ENCODE measurements around the gene NGB. TPM values are rescaled to one million over a fixed set of nuclear protein-coding genes. Genes with fewer than 3 reads are reported as not detected.
A peak's percentile ranks its signal among the peaks of the same experiment; 100 is the strongest.

NGB gene
- total RNA-seq, 1 donor from 2014 or later = not detected

DNA sequence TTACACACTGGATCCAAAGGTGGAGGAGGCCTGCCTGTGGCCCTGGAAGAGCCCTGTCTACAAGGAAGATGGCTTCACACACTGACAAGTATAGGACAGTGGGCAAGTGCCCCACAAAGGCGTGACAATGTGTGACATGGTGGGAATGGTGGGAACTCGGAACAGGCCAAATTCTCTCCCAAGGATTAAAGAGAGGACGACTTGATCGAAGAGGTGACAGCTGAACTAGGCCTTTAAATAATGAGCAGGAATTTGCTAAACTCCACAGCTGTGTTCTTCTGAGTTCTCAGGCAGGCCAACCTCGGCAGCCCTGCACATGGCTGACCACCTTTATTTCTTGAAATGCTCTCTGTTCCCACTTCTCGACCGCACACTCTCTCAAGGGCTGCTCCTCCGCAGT, 25.9 kb upstream of the NGB start:
- TF ChIP-seq, protein P1, sequence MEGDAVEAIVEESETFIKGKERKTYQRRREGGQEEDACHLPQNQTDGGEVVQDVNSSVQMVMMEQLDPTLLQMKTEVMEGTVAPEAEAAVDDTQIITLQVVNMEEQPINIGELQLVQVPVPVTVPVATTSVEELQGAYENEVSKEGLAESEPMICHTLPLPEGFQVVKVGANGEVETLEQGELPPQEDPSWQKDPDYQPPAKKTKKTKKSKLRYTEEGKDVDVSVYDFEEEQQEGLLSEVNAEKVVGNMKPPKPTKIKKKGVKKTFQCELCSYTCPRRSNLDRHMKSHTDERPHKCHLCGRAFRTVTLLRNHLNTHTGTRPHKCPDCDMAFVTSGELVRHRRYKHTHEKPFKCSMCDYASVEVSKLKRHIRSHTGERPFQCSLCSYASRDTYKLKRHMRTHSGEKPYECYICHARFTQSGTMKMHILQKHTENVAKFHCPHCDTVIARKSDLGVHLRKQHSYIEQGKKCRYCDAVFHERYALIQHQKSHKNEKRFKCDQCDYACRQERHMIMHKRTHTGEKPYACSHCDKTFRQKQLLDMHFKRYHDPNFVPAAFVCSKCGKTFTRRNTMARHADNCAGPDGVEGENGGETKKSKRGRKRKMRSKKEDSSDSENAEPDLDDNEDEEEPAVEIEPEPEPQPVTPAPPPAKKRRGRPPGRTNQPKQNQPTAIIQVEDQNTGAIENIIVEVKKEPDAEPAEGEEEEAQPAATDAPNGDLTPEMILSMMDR (conservative IDR thresholded peaks at IDR 0.05) = no peak
- no peak overlapping the region for H3K27ac Mint-ChIP-seq
- peaks cover 14% of the 10 kb centered on the region for H3K36me3 Mint-ChIP-seq
- no peak for DNase-seq (ENCODE audit: extremely low spot score, unreplicated experiment)
- no peaks in the 10 kb centered on the region for H3K4me1 Mint-ChIP-seq (ENCODE audit: unreplicated experiment)
- H3K27me3 Mint-ChIP-seq = no peaks in the 10 kb centered on the region
- H3K4me3 Mint-ChIP-seq = no peak overlapping the region
- no peaks in the 10 kb centered on the region for H3K9me3 Mint-ChIP-seq

DNA sequence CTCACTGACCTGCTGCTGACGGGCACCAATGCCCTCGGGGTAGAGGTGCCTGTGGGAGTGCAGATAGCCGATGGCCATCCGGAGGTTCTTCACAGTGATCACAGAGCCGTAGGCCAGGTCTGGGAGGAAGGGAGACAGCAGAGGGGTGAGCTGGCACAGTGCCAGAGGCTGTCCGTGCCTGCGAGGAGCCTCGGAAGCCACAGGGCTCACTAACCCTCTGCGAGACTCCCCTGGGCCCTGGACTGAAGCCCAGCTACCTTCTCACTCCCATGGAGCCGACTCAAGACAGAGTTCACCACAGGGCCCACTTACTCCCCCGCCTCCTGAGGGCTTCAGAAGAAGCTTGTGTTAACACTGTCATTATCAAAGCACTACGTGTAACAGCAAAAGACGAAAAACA, 25.1 kb upstream of the NGB start:
- Mint-ChIP-seq H3K36me3 (peaks cover 14% of the 10 kb centered on the region), H3K27me3 (no peaks in the 10 kb centered on the region), H3K9me3 (no peaks in the 10 kb centered on the region), H3K4me3 (no peak overlapping the region), H3K4me1 (ENCODE audit: unreplicated experiment) (no peaks in the 10 kb centered on the region), H3K27ac (no peak overlapping the region)
- TF ChIP-seq, protein P1 (conservative IDR thresholded peaks at IDR 0.05) = no peak
- no peak for DNase-seq (ENCODE audit: extremely low spot score, unreplicated experiment)

DNA sequence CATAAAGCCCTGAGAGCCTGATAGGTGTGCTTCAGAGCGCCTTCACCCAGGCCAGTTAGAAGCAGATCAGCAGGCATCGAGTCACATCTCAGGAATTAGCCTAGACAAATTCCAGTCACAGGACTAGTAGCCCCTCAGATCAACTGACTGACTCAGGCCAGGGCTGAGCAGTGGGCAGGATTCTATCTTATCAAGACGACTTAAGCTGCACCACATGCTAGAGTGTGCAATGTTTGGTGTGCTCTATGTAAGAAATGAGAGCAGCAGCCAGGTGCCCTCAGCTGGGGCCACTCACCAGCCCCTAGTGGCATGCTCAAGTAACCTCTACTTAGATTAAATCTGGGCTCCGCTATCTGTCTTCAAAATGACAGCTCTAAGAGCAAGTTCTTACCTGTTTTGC, 19.7 kb upstream of the NGB start:
- TF ChIP-seq, protein P1 (conservative IDR thresholded peaks at IDR 0.05) = peak; percentile 40
- no peak overlapping the region for H3K27ac Mint-ChIP-seq

DNA sequence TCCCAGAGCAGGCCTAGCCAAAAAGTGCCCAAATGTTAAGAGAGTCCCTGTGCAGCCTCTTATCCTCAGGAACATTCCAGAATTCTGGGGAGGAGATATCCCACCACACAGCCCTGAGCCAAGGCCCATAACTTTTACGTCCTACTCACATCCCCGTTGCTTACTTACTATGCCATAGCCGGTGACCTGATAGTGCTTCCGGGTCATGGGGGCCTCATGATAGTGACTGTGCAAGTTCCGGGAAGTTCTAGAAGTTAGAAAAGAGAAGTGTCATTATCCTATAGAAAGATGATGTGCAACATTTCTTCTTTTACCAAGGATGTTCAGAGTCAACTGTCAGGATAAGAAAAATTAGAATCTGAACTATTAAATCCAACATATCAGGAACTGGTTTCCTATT, 15.6 kb upstream of the NGB start:
- TF ChIP-seq, protein P1 (conservative IDR thresholded peaks at IDR 0.05) = no peak
- no peaks in the 10 kb centered on the region for H3K27me3 Mint-ChIP-seq
- peaks cover 21% of the 10 kb centered on the region for H3K36me3 Mint-ChIP-seq
- peaks cover 6% of the 10 kb centered on the region for H3K4me1 Mint-ChIP-seq (ENCODE audit: unreplicated experiment)
- H3K27ac Mint-ChIP-seq = no peak overlapping the region
- no peak overlapping the region for H3K4me3 Mint-ChIP-seq
- DNase-seq (ENCODE audit: extremely low spot score, unreplicated experiment) = no peak
- no peaks in the 10 kb centered on the region for H3K9me3 Mint-ChIP-seq

More for the DNA sequence above, 19.7 kb upstream of the NGB start:
- no peaks in the 10 kb centered on the region for H3K4me1 Mint-ChIP-seq (ENCODE audit: unreplicated experiment)
- no peak for DNase-seq (ENCODE audit: extremely low spot score, unreplicated experiment)
- no peaks in the 10 kb centered on the region for H3K9me3 Mint-ChIP-seq
- no peaks in the 10 kb centered on the region for H3K27me3 Mint-ChIP-seq
- H3K4me3 Mint-ChIP-seq = no peak overlapping the region
- H3K36me3 Mint-ChIP-seq = peaks cover 26% of the 10 kb centered on the region

DNA sequence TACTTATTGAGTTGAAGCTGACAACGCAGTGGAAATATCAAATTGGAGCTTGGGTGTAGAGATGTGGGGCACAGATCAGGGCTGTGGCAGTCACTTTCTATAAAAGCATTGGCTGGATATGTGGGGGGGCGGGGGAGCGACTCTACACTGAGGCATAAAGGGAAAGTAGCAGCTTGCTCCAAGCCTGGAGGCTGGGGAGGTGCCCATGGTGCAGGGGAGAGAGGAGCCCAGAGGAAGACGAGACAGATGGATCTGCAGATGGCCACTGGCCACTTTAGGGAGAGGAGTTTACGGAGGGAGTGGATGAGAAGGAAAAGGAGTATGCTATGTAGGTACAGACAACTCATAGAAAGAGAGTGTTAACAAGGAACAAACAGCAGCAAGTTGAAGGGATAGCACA, 13.5 kb upstream of the NGB start:
- Mint-ChIP-seq H3K36me3 (peaks cover 21% of the 10 kb centered on the region), H3K27me3 (no peaks in the 10 kb centered on the region), H3K27ac (no peak overlapping the region), H3K4me1 (ENCODE audit: unreplicated experiment) (peaks cover 6% of the 10 kb centered on the region), H3K9me3 (no peaks in the 10 kb centered on the region), H3K4me3 (no peak overlapping the region)
- DNase-seq (ENCODE audit: extremely low spot score, unreplicated experiment) = no peak
- TF ChIP-seq, protein P1 (conservative IDR thresholded peaks at IDR 0.05) = no peak

DNA sequence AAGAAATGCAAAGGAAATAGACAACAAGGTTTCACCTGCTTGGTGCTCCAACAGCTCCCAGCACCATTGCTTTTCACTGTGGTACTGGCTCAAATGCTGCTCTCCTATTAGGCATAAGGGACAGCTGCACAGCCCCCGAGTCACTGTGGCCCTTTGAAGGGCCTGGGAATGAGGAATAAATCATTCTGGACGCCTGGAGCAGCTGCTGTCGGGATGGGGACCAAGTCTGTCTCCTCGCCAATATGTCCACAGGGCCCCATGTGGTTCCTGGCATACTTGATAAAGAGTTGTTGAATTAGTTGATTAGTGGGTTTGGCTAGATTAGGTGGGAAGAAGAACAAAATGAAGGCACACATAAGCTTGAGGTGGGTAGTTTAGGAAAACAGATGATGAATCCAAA, 13.1 kb upstream of the NGB start:
- Mint-ChIP-seq H3K27me3 (no peaks in the 10 kb centered on the region), H3K4me1 (ENCODE audit: unreplicated experiment) (peaks cover 6% of the 10 kb centered on the region), H3K36me3 (peaks cover 21% of the 10 kb centered on the region), H3K9me3 (no peaks in the 10 kb centered on the region), H3K4me3 (no peak overlapping the region), H3K27ac (no peak overlapping the region)
- TF ChIP-seq, protein P1 (conservative IDR thresholded peaks at IDR 0.05) = no peak
- DNase-seq (ENCODE audit: extremely low spot score, unreplicated experiment) = no peak

Data from type B pancreatic cell (in vitro differentiated cells).